NCI-H2081 treated with DMSO at 0.1 percent for 48 hours (cell line): Measurements from ENCODE around the gene NINL.

Source experiments
- DNase-seq: peaks from one replicate; lab custom pipeline; 2025; lab: John Stamatoyannopoulos, UW

Gene NINL

DNA sequence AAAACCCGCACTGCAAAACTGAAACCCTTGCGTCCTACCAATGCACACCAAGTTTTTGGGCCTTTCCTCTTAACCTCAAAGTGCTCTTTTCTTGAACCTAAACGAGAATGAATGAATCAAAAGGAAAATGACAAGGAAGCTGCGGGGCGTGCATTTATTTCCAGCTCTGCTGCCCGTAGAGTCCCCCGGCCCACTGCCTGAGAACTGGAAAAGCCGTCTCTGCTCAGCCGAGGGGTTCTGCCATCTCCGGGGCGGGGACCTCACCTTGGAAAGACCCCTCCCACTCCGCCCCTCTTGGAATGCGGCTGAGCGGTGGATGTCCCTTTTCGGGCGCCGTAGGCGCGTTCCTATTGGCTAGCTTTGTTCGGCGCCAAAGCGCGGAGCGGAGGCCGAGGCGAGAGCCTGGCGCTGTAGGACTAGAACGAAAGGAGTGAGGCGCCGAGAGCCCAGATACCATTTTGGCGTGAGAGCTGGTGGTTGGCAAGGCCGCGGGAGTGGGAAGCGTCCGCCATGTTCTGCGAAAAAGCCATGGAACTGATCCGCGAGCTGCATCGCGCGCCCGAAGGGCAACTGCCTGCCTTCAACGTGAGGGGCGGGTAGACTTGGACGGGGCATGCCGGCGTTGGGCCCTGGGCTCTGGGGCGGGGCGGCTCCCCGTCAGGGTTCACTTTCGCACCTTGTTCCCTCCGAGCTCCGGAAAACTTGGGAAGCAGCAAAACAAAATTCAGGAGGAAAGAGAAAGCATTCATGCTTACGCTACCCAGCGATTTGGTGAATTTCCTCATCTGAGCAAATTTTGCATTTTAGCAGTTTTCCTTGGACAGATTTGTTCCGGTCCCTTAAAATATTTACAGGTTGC, 177.8 kb downstream of the NINL start, which contains the start of gene GINS1:
Gene GINS1 (plus strand): TSS at position 363 of the 859 bp plus-strand sequence. CDS start 148 bp downstream, at position 511.
- DNase-seq: peak; percentile 52
